GM21619 (cell line): ENCODE measurements around the gene PPP1R15B.

ENCODE experiments used
- ATAC-seq: cut with Tn5 transposase; IDR thresholded peaks from one replicate; pipeline ENCODE4 v1.9.1; 2021; ENCODE audit not compliant: unreplicated experiment

Gene PPP1R15B

GRCh38 chr1:204411451-204412204, at the start of gene PPP1R15B:
TSS of gene PPP1R15B (minus strand) at chr1:204411817. CDS start at chr1:204411411, 406 bp downstream.
- peak; percentile 84 for ATAC-seq

- no peak for ATAC-seq
These were observed 48.7 kb upstream of the PPP1R15B start for GRCh38 chr1:204460346-204460745.

- no peak for ATAC-seq
These were observed 48.1 kb upstream of the PPP1R15B start for GRCh38 chr1:204459706-204460105.

GRCh38 chr1:204457666-204458065, 46.0 kb upstream of the PPP1R15B start:
- no peak for ATAC-seq

GRCh38 chr1:204456826-204457442, 45.3 kb upstream of the PPP1R15B start:
- no peak for ATAC-seq

GRCh38 chr1:204455831-204456145, 44.2 kb upstream of the PPP1R15B start:
- no peak for ATAC-seq

- ATAC-seq: no peak
These were observed 43.6 kb upstream of the PPP1R15B start for GRCh38 chr1:204455063-204455830.

- no peak for ATAC-seq
These were observed 42.9 kb upstream of the PPP1R15B start for GRCh38 chr1:204454476-204454875.

- ATAC-seq: peak; percentile 84
These were observed 41.6 kb upstream of the PPP1R15B start for GRCh38 chr1:204453141-204453772.

- no peak for ATAC-seq
These were observed 39.9 kb upstream of the PPP1R15B start for GRCh38 chr1:204451352-204452124.

GRCh38 chr1:204450461-204451257, 39.0 kb upstream of the PPP1R15B start:
- no peak for ATAC-seq

GRCh38 chr1:204449678-204450280, 38.2 kb upstream of the PPP1R15B start:
- no peak for ATAC-seq

- no peak for ATAC-seq
These were observed 37.5 kb upstream of the PPP1R15B start for GRCh38 chr1:204448991-204449677.

GRCh38 chr1:204448344-204448964, 36.8 kb upstream of the PPP1R15B start:
- ATAC-seq: no peak

GRCh38 chr1:204447736-204448135, 36.1 kb upstream of the PPP1R15B start:
- ATAC-seq: no peak

GRCh38 chr1:204447190-204447589, 35.6 kb upstream of the PPP1R15B start:
- no peak for ATAC-seq

- ATAC-seq: peak; percentile 67
These were observed 34.9 kb upstream of the PPP1R15B start for GRCh38 chr1:204446413-204447111.

GRCh38 chr1:204445860-204446412, 34.3 kb upstream of the PPP1R15B start:
- peak; percentile 11 for ATAC-seq
